HepG2 (cell line): ENCODE results near the gene TNN. TPM values are rescaled to one million over a fixed set of nuclear protein-coding genes. Genes with fewer than 3 reads are reported as not detected.

Experiments
- ATAC-seq: fragments of 200-7000 bp; cut with Tn5 transposase; 3 replicates; pipeline ENCODE4 v1.9.1; 2020; ENCODE audit warnings: mild to moderate bottlenecking, moderate library complexity
- BruUV-seq: library from RNA; stranded (reverse); fragments of 400-500 nt; replicated peaks from 2 replicates; lab custom pipeline; 2021; lab: Mats Ljungman, UMichigan
- CTCF ChIA-PET: fragments of 300-600 bp; formaldehyde crosslinking; extraction: SDS; loops from one replicate; lab custom pipeline; 2021; ENCODE audit warnings: low total read pairs, inconsistent platforms, low intra/inter-chr PET ratio; lab: Yijun Ruan, JAX
- POLR2A ChIA-PET: fragments of 350-600 bp; sonication (Branson Sonifier 250); formaldehyde crosslinking; loops from one replicate; lab custom pipeline; 2020; ENCODE audit warnings: antibody characterized with exemption, inconsistent platforms; lab: Yijun Ruan, JAX
- DNase-seq: peaks from one replicate; pipeline ENCODE4 v3.0.0-alpha.2; 2015; ENCODE audit warnings: low spot score
- FAIRE-seq: peaks from 3 replicates; lab custom pipeline; 2011; peaks lifted over from hg19 to GRCh38; lab: Jason Lieb, UNC
- H2AFZ ChIP-seq: one replicate; pipeline ENCODE4 v1.6.1; 2011; ENCODE audit warnings: low read length, inconsistent platforms
- H3K27ac ChIP-seq: fragments of 300-600 bp; 3 replicates; pipeline ENCODE4 v1.8.0; 2011; ENCODE audit warnings: mixed run types, mild to moderate bottlenecking, mixed read lengths, low read length, inconsistent platforms; ENCODE audit not compliant: insufficient read depth; ENCODE audit errors: extremely low read length
- H3K27me3 ChIP-seq, 2 experiments: fragments of 200-600 bp in 1 of 2; 2 replicates in 1 of 2; 3 replicates in 1 of 2; pipeline versions ENCODE4 v1.6.0 to v1.8.0; 2011; ENCODE audit warnings: low read length in 2 of 2, mild to moderate bottlenecking in 2 of 2, moderate library complexity in 2 of 2, inconsistent platforms in 1 of 2; ENCODE audit not compliant: insufficient read depth in 2 of 2, control insufficient read depth in 1 of 2
- H3K36me3 ChIP-seq, 2 experiments: fragments of 200-600 bp in 1 of 2; replicated peaks in 1 of 2; 2 replicates in 1 of 2; 3 replicates in 1 of 2; pipeline versions ENCODE4 v1.5.1 to v1.8.0; 2011; ENCODE audit warnings: low read length in 2 of 2, inconsistent platforms in 1 of 2; ENCODE audit not compliant: insufficient read depth in 2 of 2, control insufficient read depth in 1 of 2
- H3K4me1 ChIP-seq: 2 replicates; pipeline ENCODE4 v1.5.1; 2012; ENCODE audit warnings: low read length, inconsistent platforms; ENCODE audit not compliant: insufficient read depth
- H3K4me2 ChIP-seq: 2 replicates; pipeline ENCODE4 v1.6.0; 2011; ENCODE audit warnings: low read depth, low read length, inconsistent platforms
- H3K4me3 ChIP-seq, 3 experiments: fragments of 200-600 bp in 1 of 3; sonication (generic), shearing (Covaris generic) in 1 of 3; replicated peaks in 1 of 3; 2 replicates each; pipeline ENCODE4 v1.5.1; 2011 to 2016; ENCODE audit warnings: low read length in 3 of 3, inconsistent platforms in 2 of 3, low read depth in 2 of 3, mild to moderate bottlenecking in 2 of 3, control low read depth in 1 of 3, mixed read lengths in 1 of 3; ENCODE audit not compliant: insufficient read depth in 1 of 3
- H3K79me2 ChIP-seq: one replicate; pipeline ENCODE4 v1.6.1; 2011; ENCODE audit warnings: low read length, inconsistent platforms; ENCODE audit not compliant: insufficient read depth
- H3K9ac ChIP-seq: 2 replicates; pipeline ENCODE4 v1.6.0; 2011; ENCODE audit warnings: mild to moderate bottlenecking, low read depth, low read length, inconsistent platforms; ENCODE audit not compliant: insufficient read depth
- H3K9me3 ChIP-seq: 2 replicates; pipeline ENCODE4 v1.5.1; 2012; ENCODE audit warnings: mild to moderate bottlenecking, low read length
- H4K20me1 ChIP-seq: 2 replicates; pipeline ENCODE4 v1.6.0; 2011; ENCODE audit warnings: inconsistent platforms, mild to moderate bottlenecking, low read length, moderate library complexity; ENCODE audit not compliant: insufficient read depth
- ARNT ChIP-seq: fragments of 450-650 bp; IDR thresholded peaks from 2 replicates; pipeline ENCODE4 v1.6.1; 2017
- BCL3 ChIP-seq: sonication (generic); formaldehyde crosslinking; IDR thresholded peaks from 2 replicates; pipeline ENCODE4 v1.5.1; 2020; ENCODE audit warnings: mild to moderate bottlenecking, missing genetic modification reagents, moderate library complexity
- CCDC6 ChIP-seq: sonication (generic); formaldehyde crosslinking; IDR thresholded peaks from 2 replicates; pipeline ENCODE4 v1.8.1; 2022; ENCODE audit warnings: mild to moderate bottlenecking, missing genetic modification reagents, moderate library complexity
- ETV5 ChIP-seq: IDR thresholded peaks from 2 replicates; pipeline ENCODE4 v1.6.1; 2018; ENCODE audit warnings: missing biosample characterization, missing genetic modification reagents, inconsistent platforms, borderline replicate concordance
- HIC2 ChIP-seq: sonication (generic); formaldehyde crosslinking; IDR thresholded peaks from 2 replicates; pipeline ENCODE4 v1.9.0; 2022; ENCODE audit warnings: low read depth, missing genetic modification reagents
- MEIS2 ChIP-seq: sonication (generic); formaldehyde crosslinking; IDR thresholded peaks from 2 replicates; pipeline ENCODE4 v1.9.0; 2021; ENCODE audit warnings: mild to moderate bottlenecking, missing genetic modification reagents
- U2AF2 ChIP-seq: fragments of 200-400 bp; formaldehyde crosslinking; IDR thresholded peaks from 2 replicates; pipeline ENCODE4 v1.6.1; 2017; ENCODE audit warnings: low read depth, mild to moderate bottlenecking, low read length
- ZBTB1 ChIP-seq: sonication (generic); formaldehyde crosslinking; IDR thresholded peaks from 2 replicates; pipeline ENCODE4 v1.4.0; 2020; ENCODE audit warnings: missing genetic modification reagents, borderline replicate concordance
- ZNF17 ChIP-seq: sonication (generic); formaldehyde crosslinking; IDR thresholded peaks from 2 replicates; pipeline ENCODE4 v1.5.0; 2020; ENCODE audit warnings: mild to moderate bottlenecking, missing genetic modification reagents
- ZNF782 ChIP-seq: sonication (generic); formaldehyde crosslinking; IDR thresholded peaks from 2 replicates; pipeline ENCODE4 v1.4.0; 2020; ENCODE audit warnings: missing genetic modification reagents, mild to moderate bottlenecking, borderline replicate concordance
- ZNF788 ChIP-seq: sonication (generic); formaldehyde crosslinking; IDR thresholded peaks from 2 replicates; pipeline ENCODE4 v1.5.0; 2020; ENCODE audit warnings: mild to moderate bottlenecking, missing genetic modification reagents, borderline replicate concordance
- ZNF790 ChIP-seq: sonication (generic); formaldehyde crosslinking; IDR thresholded peaks from 2 replicates; pipeline ENCODE4 v1.8.0; 2022; ENCODE audit warnings: missing genetic modification reagents, mild to moderate bottlenecking, borderline replicate concordance
- WGBS: methylation state at CpG from one replicate; pipeline ENCODE4 v1.1.6; 2017; ENCODE audit warnings: low lambda C conversion rate; 5-methylcytosine and 5-hydroxymethylcytosine counted together
- in situ Hi-C: cut with HindIII; loops from 2 replicates; pipeline ENCODE4 v1.10.0; 2017; ENCODE audit warnings: low pct_unique_long_range_greater_than_20kb; ENCODE audit not compliant: extremely low pct_ligation_motif_present
- intact Hi-C: fragments of 100-400 bp; cut with micrococcal nuclease; formaldehyde crosslinking; loops from one replicate; pipeline ENCODE4 v1.10.0; 2022; ENCODE audit not compliant: unreplicated experiment
- polyA plus RNA-seq, 8 experiments: library from polyadenylated mRNA; depleted of rRNA in 3 of 8; stranded (reverse) in 7 of 8; unstranded in 1 of 8; fragments of >200 nt; fragmentation: Illumina TruSeq in 4 of 8; extraction: Trizol in 4 of 8; gene quantifications; 2 replicates each; pipeline versions ENCODE4 v1.2.1 to v1.2.3, GENCODE V29; 2011 to 2016; ENCODE audit warnings: low read depth in 4 of 8, missing spikeins in 1 of 8, mixed read lengths in 1 of 8; ENCODE audit not compliant: insufficient read depth in 1 of 8
- total RNA-seq, 5 experiments: library from RNA; depleted of rRNA; stranded (reverse); fragments of >200 nt; fragmentation: Illumina TruSeq; extraction: Trizol; gene quantifications; 2 replicates each; pipeline ENCODE4 v1.2.3, GENCODE V29; 2016; ENCODE audit warnings: low read depth in 1 of 5
- TF ChIP-seq, protein P1 (sequence below): sonication (generic); formaldehyde crosslinking; conservative IDR thresholded peaks from 2 replicates; pipeline ENCODE4 v1.8.0; 2022; ENCODE audit warnings: mild to moderate bottlenecking, moderate library complexity, missing genetic modification reagents
- TF ChIP-seq, protein P2 (sequence below): IDR thresholded peaks from 2 replicates; pipeline ENCODE4 v1.6.1; 2016; ENCODE audit warnings: low read depth
- TF ChIP-seq, protein P3 (sequence below): sonication (generic); formaldehyde crosslinking; IDR thresholded peaks from 2 replicates; pipeline ENCODE4 v1.8.1; 2023; ENCODE audit warnings: mild to moderate bottlenecking, moderate library complexity, missing genetic modification reagents

TNN gene
- total and polyA plus RNA-seq, 2 of the 13 experiments (the other 11 are each of a cell fraction or from before 2014, with no cell fraction given) = not detected

DNA sequence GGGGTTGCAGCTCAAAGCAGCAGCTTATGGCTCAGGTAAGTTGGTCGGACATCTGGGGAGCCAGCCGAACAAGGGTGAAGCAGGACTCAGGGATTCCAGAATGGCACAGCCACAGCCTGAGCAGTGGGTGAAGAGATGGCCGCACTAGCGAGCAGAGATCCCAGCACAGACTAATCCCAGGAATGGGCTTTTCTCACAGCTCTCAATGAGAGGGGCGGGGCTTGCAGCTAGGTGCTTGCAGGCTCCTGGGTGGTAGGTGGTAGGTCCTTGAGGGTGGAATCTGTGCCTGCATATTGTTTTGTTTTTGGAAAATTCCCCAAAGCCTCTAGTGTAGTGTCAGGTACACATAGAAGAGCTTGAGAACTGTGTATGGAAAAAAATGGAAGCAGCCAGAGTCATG lies 116.0 kb downstream of the TNN start:
- Histone ChIP-seq H3K27ac (no peak overlapping the region), H2AFZ (no peak overlapping the region), H3K4me3 (no peak overlapping the region), H3K4me2 (no peak overlapping the region), H3K4me1 (no peaks in the 10 kb centered on the region), H3K79me2 (no peaks in the 10 kb centered on the region), H4K20me1 (no peaks in the 10 kb centered on the region), H3K9me3 (no peaks in the 10 kb centered on the region), H3K9ac (no peak overlapping the region), H3K36me3 (no peaks in the 10 kb centered on the region), H3K27me3 (no peaks in the 10 kb centered on the region)
- no peak for ATAC-seq
- BruUV-seq = no TSS peak
- intact Hi-C loops (no loop called here), in situ Hi-C loops (no loop called here)
- DNase-seq = no peak
- ChIA-PET POLR2A (no interaction called here), CTCF (no interaction called here)
- WGBS = 70% methylated on average over 4 of the region's 5 CpGs
- TF ChIP-seq ZNF17 (CRISPR knock-in tag) (no peak), ARNT (no peak), ZBTB1 (CRISPR knock-in tag) (no peak), BCL3 (CRISPR knock-in tag) (no peak), ZNF782 (no peak), ETV5 (CRISPR knock-in tag) (no peak), ZNF788 (no peak), ZNF790 (CRISPR knock-in tag) (no peak), MEIS2 (CRISPR knock-in tag) (no peak), U2AF2 (no peak), HIC2 (CRISPR knock-in tag) (no peak), CCDC6 (CRISPR knock-in tag) (no peak)
- TF ChIP-seq, protein P1, sequence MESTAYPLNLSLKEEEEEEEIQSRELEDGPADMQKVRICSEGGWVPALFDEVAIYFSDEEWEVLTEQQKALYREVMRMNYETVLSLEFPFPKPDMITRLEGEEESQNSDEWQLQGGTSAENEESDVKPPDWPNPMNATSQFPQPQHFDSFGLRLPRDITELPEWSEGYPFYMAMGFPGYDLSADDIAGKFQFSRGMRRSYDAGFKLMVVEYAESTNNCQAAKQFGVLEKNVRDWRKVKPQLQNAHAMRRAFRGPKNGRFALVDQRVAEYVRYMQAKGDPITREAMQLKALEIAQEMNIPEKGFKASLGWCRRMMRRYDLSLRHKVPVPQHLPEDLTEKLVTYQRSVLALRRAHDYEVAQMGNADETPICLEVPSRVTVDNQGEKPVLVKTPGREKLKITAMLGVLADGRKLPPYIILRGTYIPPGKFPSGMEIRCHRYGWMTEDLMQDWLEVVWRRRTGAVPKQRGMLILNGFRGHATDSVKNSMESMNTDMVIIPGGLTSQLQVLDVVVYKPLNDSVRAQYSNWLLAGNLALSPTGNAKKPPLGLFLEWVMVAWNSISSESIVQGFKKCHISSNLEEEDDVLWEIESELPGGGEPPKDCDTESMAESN = no peak
- TF ChIP-seq, protein P2, sequence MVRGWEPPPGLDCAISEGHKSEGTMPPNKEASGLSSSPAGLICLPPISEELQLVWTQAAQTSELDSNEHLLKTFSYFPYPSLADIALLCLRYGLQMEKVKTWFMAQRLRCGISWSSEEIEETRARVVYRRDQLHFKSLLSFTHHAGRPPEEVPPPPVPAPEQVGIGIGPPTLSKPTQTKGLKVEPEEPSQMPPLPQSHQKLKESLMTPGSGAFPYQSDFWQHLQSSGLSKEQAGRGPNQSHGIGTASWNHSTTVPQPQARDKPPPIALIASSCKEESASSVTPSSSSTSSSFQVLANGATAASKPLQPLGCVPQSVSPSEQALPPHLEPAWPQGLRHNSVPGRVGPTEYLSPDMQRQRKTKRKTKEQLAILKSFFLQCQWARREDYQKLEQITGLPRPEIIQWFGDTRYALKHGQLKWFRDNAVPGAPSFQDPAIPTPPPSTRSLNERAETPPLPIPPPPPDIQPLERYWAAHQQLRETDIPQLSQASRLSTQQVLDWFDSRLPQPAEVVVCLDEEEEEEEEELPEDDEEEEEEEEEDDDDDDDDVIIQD (CRISPR knock-in tag) = no peak
- TF ChIP-seq, protein P3, sequence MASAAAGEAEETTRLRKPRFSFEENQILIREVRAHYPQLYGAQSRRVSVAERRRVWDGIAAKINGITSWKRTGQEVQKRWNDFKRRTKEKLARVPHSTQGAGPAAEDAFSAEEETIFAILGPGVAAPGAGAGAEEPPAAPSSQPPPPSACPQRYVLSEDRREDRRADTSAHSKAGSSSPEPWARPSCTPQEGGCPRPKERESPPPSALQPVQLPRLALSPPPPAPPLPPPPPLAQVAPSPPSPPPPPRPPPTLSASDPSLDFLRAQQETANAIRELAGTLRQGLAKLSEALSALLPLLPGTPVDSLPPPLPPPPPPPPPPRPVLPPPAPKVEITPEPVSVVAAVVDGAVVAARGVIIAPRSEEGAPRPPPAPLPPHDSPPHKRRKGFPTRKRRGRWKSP (CRISPR knock-in tag) = no peak
- no peak for FAIRE-seq
